HepG2 (cell line): ENCODE results near the gene EXOC3L4. TPM values are rescaled to one million over a fixed set of nuclear protein-coding genes. Genes with fewer than 3 reads are reported as not detected.

ENCODE experiments used
- HDAC1 ChIP-seq: sonication (generic); formaldehyde crosslinking; IDR thresholded peaks from 2 replicates; pipeline ENCODE4 v1.5.1; 2020; ENCODE audit warnings: mild to moderate bottlenecking, missing genetic modification reagents
- NR2F6 ChIP-seq, 2 experiments: IDR thresholded peaks; 2 replicates each; pipeline ENCODE4 v1.6.1; 2016; ENCODE audit warnings: antibody characterized with exemption in 1 of 2, mild to moderate bottlenecking in 1 of 2
- RFX1 ChIP-seq: fragments of 450-650 bp; IDR thresholded peaks from 2 replicates; pipeline ENCODE4 v1.6.1; 2017
- ZFX ChIP-seq: sonication (generic); formaldehyde crosslinking; IDR thresholded peaks from 2 replicates; pipeline ENCODE4 v1.4.0; 2020; ENCODE audit warnings: mild to moderate bottlenecking, low read depth, missing genetic modification reagents, moderate library complexity
- ZKSCAN1 ChIP-seq: fragments of 150-350 bp; IDR thresholded peaks from 2 replicates; pipeline ENCODE4 v1.6.1; 2014; ENCODE audit warnings: low read length
- ZNF121 ChIP-seq: sonication (generic); formaldehyde crosslinking; IDR thresholded peaks from 2 replicates; pipeline ENCODE4 v1.5.0; 2020; ENCODE audit warnings: mild to moderate bottlenecking, missing genetic modification reagents
- ZNF350 ChIP-seq: sonication (generic); formaldehyde crosslinking; IDR thresholded peaks from 2 replicates; pipeline ENCODE4 v1.4.0; 2020; ENCODE audit warnings: mild to moderate bottlenecking, low read depth, missing genetic modification reagents, borderline replicate concordance
- polyA plus RNA-seq, 8 experiments: library from polyadenylated mRNA; depleted of rRNA in 3 of 8; stranded (reverse) in 7 of 8; unstranded in 1 of 8; fragments of >200 nt; fragmentation: Illumina TruSeq in 4 of 8; extraction: Trizol in 4 of 8; gene quantifications; 2 replicates each; pipeline versions ENCODE4 v1.2.1 to v1.2.3, GENCODE V29; 2011 to 2016; ENCODE audit warnings: low read depth in 4 of 8, missing spikeins in 1 of 8, mixed read lengths in 1 of 8; ENCODE audit not compliant: insufficient read depth in 1 of 8
- total RNA-seq, 5 experiments: library from RNA; depleted of rRNA; stranded (reverse); fragments of >200 nt; fragmentation: Illumina TruSeq; extraction: Trizol; gene quantifications; 2 replicates each; pipeline ENCODE4 v1.2.3, GENCODE V29; 2016; ENCODE audit warnings: low read depth in 1 of 5
- TF ChIP-seq, protein P1 (sequence below): sonication (generic); formaldehyde crosslinking; IDR thresholded peaks from 2 replicates; pipeline ENCODE4 v1.4.0; 2020; ENCODE audit warnings: mild to moderate bottlenecking, missing genetic modification reagents
- TF ChIP-seq, protein P2 (sequence below): sonication (generic); formaldehyde crosslinking; IDR thresholded peaks from 2 replicates; pipeline ENCODE4 v1.4.0; 2020; ENCODE audit warnings: mild to moderate bottlenecking, missing genetic modification reagents
- TF ChIP-seq, protein P3 (sequence below): sonication (generic); formaldehyde crosslinking; IDR thresholded peaks from 2 replicates; pipeline ENCODE4 v1.9.0; 2022; ENCODE audit warnings: low read depth, missing genetic modification reagents
- TF ChIP-seq, protein P4 (sequence below): sonication (generic); formaldehyde crosslinking; IDR thresholded peaks from 2 replicates; pipeline ENCODE4 v1.5.1; 2020; ENCODE audit warnings: missing genetic modification reagents, mild to moderate bottlenecking, borderline replicate concordance
- TF ChIP-seq, protein P5 (sequence below), 2 experiments: fragments of 450-650 bp in 1 of 2; sonication (generic) in 1 of 2; formaldehyde crosslinking in 1 of 2; IDR thresholded peaks; 2 replicates each; pipeline versions ENCODE4 v1.6.1 to v1.8.0; 2016 to 2022; ENCODE audit warnings: antibody characterized with exemption in 1 of 2, mild to moderate bottlenecking in 1 of 2, missing genetic modification reagents in 1 of 2

Gene EXOC3L4
- total and polyA plus RNA-seq, 2 of the 13 experiments (the other 11 are each of a cell fraction or from before 2014, with no cell fraction given) = 11.8 to 27.0 TPM

DNA sequence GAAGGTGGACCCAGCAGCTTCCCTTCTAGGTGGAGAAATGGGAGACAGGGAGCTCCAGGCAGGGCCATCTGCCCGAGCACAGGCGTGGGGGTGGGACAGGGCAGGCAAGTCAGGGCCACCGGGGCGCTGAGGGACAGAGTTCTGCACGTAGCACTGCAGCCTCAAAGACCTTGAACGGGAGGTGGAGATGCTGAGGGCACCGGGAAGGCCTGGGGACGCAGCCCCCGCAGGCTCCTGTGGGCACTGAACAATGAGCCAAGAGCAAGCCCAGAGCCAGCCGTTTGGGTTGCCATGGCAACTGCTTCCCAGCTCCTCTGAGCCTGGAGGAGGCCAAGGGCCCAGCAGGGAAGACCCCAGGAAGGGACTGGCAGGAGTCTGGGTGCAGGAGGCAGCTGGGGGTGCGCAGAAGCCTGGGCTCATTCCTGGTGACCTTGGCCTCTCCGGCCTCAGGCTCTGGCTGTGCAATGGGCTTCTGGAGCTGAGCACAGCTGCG, 7.1 kb upstream of the EXOC3L4 start (continued):
- TF ChIP-seq, protein P1, sequence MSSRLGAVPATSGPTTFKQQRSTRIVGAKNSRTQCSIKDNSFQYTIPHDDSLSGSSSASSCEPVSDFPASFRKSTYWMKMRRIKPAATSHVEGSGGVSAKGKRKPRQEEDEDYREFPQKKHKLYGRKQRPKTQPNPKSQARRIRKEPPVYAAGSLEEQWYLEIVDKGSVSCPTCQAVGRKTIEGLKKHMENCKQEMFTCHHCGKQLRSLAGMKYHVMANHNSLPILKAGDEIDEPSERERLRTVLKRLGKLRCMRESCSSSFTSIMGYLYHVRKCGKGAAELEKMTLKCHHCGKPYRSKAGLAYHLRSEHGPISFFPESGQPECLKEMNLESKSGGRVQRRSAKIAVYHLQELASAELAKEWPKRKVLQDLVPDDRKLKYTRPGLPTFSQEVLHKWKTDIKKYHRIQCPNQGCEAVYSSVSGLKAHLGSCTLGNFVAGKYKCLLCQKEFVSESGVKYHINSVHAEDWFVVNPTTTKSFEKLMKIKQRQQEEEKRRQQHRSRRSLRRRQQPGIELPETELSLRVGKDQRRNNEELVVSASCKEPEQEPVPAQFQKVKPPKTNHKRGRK = no peak
- no peak for TF ChIP-seq ZKSCAN1
- TF ChIP-seq, protein P2, sequence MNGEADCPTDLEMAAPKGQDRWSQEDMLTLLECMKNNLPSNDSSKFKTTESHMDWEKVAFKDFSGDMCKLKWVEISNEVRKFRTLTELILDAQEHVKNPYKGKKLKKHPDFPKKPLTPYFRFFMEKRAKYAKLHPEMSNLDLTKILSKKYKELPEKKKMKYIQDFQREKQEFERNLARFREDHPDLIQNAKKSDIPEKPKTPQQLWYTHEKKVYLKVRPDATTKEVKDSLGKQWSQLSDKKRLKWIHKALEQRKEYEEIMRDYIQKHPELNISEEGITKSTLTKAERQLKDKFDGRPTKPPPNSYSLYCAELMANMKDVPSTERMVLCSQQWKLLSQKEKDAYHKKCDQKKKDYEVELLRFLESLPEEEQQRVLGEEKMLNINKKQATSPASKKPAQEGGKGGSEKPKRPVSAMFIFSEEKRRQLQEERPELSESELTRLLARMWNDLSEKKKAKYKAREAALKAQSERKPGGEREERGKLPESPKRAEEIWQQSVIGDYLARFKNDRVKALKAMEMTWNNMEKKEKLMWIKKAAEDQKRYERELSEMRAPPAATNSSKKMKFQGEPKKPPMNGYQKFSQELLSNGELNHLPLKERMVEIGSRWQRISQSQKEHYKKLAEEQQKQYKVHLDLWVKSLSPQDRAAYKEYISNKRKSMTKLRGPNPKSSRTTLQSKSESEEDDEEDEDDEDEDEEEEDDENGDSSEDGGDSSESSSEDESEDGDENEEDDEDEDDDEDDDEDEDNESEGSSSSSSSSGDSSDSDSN (CRISPR knock-in tag) = peak; percentile 46; the same call in 1 of the 2 replicates
- TF ChIP-seq, protein P3, sequence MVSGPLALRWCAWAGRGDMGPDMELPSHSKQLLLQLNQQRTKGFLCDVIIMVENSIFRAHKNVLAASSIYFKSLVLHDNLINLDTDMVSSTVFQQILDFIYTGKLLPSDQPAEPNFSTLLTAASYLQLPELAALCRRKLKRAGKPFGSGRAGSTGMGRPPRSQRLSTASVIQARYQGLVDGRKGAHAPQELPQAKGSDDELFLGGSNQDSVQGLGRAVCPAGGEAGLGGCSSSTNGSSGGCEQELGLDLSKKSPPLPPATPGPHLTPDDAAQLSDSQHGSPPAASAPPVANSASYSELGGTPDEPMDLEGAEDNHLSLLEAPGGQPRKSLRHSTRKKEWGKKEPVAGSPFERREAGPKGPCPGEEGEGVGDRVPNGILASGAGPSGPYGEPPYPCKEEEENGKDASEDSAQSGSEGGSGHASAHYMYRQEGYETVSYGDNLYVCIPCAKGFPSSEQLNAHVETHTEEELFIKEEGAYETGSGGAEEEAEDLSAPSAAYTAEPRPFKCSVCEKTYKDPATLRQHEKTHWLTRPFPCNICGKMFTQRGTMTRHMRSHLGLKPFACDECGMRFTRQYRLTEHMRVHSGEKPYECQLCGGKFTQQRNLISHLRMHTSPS (CRISPR knock-in tag) = peak; percentile 85
- TF ChIP-seq ZFX (CRISPR knock-in tag) = peak; percentile 27; the same call in 1 of the 2 replicates
- TF ChIP-seq, protein P4, sequence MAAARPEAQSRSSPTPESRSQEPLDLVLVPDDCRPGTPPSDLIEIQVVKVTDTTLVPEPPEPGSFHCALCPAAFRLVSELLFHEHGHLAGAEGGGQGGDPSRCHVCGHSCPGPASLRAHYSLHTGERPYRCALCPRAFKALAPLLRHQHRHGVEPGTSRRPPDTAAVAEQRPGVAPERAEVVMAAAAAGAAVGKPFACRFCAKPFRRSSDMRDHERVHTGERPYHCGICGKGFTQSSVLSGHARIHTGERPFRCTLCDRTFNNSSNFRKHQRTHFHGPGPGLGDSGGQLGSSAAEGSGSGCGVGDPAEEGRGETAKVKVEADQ = no peak
- TF ChIP-seq NR2F6 (IDR thresholded peaks at IDR 0.05) = no peak
- peak; percentile 47; the same call in 1 of the 2 replicates for TF ChIP-seq NR2F6 (CRISPR knock-in tag; IDR thresholded peaks at IDR 0.05)
- peak; percentile 37; the same call in 1 of the 2 replicates for TF ChIP-seq ZNF350 (CRISPR knock-in tag)
- peak; percentile 33; the same call in 1 of the 2 replicates for TF ChIP-seq HDAC1 (CRISPR knock-in tag)
- peak; percentile 73 for TF ChIP-seq RFX1
- TF ChIP-seq, protein P5, sequence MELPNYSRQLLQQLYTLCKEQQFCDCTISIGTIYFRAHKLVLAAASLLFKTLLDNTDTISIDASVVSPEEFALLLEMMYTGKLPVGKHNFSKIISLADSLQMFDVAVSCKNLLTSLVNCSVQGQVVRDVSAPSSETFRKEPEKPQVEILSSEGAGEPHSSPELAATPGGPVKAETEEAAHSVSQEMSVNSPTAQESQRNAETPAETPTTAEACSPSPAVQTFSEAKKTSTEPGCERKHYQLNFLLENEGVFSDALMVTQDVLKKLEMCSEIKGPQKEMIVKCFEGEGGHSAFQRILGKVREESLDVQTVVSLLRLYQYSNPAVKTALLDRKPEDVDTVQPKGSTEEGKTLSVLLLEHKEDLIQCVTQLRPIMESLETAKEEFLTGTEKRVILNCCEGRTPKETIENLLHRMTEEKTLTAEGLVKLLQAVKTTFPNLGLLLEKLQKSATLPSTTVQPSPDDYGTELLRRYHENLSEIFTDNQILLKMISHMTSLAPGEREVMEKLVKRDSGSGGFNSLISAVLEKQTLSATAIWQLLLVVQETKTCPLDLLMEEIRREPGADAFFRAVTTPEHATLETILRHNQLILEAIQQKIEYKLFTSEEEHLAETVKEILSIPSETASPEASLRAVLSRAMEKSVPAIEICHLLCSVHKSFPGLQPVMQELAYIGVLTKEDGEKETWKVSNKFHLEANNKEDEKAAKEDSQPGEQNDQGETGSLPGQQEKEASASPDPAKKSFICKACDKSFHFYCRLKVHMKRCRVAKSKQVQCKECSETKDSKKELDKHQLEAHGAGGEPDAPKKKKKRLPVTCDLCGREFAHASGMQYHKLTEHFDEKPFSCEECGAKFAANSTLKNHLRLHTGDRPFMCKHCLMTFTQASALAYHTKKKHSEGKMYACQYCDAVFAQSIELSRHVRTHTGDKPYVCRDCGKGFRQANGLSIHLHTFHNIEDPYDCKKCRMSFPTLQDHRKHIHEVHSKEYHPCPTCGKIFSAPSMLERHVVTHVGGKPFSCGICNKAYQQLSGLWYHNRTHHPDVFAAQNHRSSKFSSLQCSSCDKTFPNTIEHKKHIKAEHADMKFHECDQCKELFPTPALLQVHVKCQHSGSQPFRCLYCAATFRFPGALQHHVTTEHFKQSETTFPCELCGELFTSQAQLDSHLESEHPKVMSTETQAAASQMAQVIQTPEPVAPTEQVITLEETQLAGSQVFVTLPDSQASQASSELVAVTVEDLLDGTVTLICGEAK (IDR thresholded peaks at IDR 0.05) = no peak
- TF ChIP-seq, protein P5 (CRISPR knock-in tag; IDR thresholded peaks at IDR 0.05) = peak; percentile 67; the same call in 1 of the 2 replicates
- TF ChIP-seq ZNF121 (CRISPR knock-in tag) = peak; percentile 99
